HT1080 (cell line): ENCODE measurements around the gene DOCK2. TPM values are rescaled to one million over a fixed set of nuclear protein-coding genes. Genes with fewer than 3 reads are reported as not detected.

Experiments used
- DNase-seq: peaks from one replicate; pipeline ENCODE4 v3.0.0-alpha.2; 2015; ENCODE audit warnings: low read depth
- total RNA-seq: library from RNA; depleted of rRNA; stranded (reverse); fragments of >200 nt; shearing (Covaris generic); gene quantifications from 2 replicates; pipeline ENCODE4 v1.2.3, GENCODE V29; 2014

Gene DOCK2
- total RNA-seq, 1 experiment from 2014 or later, result 2.1 TPM

DNA sequence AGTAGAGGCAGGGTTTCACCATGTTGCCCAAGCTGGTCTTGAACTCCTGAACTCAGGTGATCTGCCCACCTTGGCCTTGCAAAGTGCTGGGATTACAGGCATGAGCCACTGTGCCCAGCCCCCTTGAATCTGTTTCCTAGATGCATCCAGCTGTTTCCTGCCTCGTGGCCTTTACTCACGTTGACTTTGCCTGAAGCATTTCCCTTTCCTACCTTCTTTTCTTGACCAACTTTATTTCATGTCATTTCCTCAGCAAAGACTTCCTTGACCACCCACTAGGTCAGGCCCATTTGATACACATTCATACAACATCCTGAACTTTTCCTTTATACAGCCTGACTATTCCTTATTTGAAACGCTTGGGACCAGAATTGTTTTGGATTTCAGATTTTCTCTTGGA lies 51.0 kb downstream of the DOCK2 start:
- DNase-seq, result peak; percentile 41

DNA sequence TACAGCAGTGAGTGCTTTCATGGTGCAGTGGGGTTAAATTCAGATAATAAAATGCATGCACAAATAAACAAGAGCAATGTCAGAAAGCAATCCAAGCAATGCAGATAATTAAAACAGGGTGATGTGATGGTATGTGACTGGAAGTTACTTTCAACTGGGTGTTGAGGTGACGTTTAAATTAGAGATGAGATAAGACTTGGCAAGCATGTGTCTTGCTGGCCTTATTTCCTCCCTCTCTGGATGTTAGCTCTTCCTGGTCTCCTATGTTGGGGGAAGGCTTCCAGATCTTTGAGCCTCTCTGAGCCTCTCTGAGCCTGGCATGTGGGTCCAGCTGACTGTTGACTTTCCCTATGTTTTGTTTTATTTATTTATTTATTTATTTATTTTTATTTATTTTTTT lies 54.4 kb downstream of the DOCK2 start:
- DNase-seq, result no peak

DNA sequence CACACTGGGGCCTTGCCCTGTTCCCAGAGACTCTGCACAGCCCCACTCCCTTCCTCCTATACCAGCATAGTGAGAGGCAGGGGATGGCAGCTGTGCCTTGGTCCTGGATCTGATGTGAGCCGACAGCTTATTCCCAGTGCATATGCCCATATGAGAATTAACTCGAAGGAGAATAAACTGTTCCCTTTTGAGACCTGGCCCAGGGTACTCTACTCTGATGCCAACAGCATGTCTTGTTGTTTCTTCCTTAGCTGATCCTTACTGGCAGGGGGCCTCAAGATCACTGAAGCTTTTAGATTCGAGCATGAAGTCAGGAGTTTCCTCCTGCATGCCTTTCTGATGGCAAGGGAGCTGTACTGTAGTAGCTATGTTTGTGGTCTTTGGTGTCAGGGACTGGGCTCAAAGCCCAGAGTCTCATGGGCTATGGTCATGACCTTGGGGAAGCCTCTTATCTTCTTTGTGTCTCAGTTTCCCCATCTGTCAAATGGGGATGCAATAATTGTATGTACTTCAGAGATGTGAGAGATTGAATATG lies 57.1 kb downstream of the DOCK2 start:
- no peak for DNase-seq

DNA sequence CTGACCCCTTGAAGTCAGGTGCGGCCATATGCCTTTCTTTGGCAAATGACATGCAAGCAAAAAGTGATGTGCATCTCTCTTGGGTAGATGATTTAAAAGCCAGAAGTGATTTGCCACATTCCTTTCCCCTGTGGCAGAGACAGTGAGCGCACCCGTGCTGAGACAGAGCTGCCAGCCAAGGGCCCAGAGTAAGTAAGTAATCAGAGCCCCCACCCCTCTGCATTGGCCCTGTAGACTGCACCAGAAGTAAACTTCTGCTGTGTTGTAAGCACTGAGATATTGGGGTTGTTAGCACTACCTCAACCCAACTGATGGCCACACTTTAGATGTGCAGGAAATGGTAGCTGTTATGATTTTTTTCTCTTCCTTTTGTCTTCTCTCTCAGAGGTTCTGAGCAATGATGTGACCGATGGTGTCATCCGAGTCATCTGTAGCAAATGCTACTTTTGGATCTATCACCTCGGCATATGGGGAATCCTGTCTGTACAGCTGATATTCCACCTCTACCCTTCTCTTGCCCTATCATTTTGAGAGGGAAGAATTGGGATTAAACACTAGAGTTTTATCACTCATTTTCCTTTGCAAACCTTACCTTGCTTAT lies 58.0 kb downstream of the DOCK2 start:
- peak; percentile 54 for DNase-seq

DNA sequence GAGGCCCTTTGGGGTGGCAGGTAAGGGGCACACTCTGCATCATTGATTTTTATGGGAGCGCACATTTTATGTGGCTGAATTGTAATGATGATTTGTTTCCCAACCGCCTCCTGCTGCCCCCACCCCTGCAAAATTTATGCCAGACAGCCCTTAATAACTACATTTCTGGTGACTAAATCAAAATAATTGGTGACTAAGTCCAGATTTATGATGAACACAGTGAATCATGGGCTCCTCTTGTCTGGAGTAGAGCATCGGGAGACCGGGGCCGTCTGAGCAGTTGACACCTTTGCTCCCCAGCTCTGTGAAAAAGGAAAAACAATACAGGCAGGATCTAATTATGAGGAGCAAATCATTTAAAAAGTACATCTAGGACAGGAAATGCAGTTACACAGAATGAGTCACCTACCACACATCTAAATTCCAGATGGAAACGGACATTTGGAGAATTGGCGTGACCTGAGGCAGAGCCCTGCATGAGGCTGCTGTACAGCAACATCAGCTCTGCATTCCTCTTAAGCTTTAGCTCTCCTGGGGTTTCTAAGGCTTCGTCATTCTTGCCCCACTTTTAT lies 58.9 kb downstream of the DOCK2 start:
- peak; percentile 100 for DNase-seq

DNA sequence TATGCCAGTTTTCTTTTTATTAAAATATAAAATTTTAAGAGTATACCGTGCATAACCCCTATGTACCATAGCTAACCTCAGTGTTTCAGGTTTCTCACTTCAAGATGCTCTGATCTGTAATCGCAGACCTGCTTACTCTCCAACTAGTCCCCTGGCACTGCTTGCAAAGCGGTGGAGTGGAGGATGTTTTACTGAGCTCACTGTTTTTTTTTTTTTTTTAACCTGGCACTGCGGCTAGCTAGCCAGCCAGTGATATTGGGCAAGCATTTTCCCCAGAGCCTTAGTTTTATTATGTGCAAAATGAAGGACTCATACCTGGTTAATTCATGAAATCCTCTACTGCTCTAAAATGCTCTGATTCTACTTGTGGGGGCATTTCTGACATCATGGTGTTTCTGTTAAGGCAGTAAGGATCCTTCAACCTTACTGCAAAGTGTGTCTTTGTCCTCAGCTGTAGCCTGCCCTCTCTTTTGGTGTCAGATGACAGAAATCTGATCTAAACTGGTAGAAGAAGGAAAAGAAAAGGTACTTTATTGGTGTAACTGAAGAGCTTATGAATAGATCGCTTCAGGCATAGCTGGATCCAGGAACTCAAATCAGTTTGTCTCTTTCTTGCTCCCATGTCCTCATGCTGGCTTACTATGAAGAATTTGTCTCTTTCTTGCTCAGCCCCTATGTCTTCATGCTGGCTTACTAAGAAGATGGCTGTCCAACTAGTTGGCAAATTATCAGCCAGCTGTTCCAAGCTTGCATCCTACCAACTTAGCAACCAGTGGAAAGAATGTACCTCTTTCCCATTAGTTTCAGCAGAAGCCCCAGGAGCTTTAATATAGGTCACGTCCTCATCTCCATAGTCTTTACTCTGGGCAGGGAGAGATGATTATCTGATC lies 59.8 kb downstream of the DOCK2 start:
- DNase-seq, result peak; percentile 75

DNA sequence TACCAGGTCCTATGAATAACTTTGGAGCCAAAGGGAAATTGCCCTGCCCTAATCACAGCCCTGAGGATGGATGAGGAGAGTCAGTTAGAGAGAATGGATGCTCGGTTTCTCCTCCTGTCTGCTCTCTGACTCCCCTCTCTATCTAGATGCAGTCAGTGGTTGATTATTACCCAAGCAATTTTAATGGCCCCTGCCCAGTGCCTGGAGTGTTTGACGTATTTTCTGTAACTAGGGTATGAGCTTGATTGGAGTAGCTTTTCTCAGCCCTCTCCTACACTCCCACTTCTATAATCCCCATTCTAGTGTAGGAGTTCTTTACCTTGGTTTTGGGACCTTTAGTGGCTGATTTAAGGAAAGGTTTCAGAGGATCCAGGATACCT lies 60.4 kb downstream of the DOCK2 start:
- DNase-seq, result no peak

DNA sequence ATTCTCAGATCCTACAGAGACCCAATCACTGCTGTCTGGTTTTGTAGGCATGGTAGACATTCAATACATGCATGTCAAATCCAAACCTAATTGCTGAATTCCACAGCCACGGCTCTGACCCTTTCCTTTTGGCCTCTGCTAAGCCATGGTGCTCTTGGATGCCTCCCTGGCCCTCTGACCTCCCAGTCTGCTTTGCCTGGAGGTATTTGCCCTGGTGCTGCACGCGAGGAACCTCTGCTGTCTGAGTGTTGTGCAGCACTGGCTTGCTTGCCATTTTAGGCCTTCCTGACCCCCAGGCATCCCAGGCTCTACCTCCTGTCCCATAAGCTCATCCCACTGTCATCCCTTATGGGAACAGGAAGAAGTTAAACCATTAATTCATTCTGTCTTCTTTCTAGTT lies 60.9 kb downstream of the DOCK2 start:
- no peak for DNase-seq

DNA sequence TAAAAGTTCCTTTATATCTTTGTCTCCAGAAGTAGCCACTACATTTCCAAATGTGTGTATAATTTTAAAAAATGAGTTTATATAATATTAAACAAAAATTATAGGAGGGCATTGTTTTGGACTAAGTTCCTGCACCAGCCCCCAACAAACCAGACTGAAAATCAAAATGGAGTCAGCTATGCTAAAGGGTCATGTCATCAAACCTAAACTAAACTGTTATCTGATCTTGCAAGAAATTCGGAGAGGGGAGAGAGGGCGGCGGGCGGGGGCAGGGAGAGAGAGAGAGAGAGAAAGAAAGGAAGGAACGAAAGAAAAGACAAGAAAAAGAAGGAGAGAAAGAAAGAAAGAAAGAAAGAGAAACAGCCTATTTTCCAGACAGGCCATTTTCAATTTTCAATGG lies 63.5 kb downstream of the DOCK2 start:
- no peak for DNase-seq

DNA sequence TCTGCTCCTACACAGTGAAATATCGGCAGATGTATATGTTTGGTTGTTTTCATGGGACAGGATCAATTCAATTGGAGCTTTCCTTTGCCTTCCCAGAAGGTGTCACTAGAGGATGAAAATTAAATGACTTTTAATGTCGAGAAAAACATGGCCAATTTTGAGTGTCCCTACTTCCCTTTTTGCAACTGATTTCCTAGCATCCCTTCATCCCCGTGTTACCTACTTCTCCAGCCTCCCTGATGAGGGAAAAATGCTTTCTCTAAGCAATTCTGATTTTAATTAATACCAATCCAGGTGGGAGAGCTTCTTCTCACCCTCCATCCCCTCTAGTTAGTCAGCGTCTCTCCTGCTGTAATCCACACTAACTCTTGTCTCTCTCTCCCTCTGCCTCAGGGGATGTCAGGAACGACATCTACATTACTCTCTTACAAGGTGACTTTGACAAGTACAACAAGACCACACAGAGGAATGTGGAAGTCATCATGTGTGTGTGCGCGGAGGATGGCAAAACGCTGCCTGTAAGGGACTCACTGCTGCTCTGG lies 64.9 kb downstream of the DOCK2 start:
- DNase-seq, result peak; percentile 55

DNA sequence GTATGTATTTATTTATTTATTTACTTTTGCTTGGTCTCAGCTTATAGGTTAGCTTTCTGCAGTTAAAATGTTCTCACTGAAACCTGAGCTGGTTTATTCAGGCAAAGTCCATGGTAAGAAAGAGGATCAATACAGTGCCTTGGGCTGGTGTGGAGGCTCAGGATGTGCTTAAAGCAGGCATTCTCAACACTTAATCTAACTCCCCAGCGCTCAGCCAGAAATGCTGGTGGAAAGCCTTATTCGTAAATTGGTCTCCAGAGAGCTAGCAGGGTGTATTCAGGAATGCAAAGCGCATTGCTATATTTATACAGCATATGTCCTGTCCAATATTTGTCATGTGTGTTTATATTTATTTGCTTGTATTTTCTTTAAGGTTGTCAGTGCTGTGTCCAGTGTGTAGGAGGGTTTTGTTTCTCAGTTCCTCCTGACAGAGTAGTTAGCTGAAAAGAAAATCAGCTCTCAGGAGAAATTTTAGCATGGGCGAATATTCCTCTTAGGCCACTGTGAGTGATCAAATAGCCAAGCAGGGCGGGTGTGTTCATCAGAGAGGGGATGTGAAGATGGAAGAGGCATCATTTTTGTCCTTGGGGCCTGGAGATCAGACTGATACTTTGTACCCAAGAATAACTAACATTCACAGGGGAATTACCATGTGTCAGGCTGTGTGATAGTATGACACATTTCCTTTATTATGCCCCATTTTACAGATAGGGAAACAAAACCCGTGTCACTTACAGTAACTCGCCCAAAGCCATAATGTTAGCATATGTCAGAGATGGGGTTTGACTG lies 65.8 kb downstream of the DOCK2 start:
- no peak for DNase-seq

DNA sequence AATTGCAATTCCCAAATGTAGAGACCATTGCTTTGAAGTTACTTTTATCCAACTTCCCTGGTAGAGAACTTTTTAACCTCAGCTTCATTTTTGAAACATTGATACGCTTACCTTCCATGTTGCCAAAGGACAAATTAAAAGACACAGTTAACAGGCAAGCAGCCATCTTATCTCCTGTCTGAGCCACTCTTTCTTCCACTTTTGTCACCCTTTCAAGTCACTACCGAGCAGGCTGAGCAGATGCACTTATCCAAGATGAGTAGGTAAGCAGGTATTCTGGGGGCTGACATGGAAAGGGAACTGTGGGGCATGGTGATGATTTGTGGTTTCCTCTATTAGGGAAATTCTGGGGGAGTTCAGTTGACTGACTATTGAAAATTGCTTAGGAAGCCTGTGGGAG lies 66.7 kb downstream of the DOCK2 start:
- DNase-seq, result no peak

DNA sequence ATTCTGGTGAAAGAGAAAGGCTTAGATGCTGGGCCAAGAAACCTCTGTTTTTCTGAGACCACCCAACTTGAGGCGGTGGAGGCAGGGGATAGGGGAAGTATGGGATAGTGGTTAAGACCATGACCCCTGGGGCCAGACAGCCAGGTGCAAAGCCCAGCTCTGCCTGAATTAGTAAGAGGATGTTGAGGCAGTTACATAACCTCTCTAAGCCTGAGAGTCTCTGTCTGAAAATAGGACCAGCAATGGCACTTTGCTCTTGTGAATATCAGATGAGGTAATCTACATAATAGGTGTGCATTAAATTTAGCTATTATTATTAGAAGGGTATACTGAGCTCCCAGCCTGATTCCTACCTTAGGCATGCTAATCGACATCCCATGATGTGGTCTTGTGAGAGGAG lies 68.2 kb downstream of the DOCK2 start:
- DNase-seq, result no peak

DNA sequence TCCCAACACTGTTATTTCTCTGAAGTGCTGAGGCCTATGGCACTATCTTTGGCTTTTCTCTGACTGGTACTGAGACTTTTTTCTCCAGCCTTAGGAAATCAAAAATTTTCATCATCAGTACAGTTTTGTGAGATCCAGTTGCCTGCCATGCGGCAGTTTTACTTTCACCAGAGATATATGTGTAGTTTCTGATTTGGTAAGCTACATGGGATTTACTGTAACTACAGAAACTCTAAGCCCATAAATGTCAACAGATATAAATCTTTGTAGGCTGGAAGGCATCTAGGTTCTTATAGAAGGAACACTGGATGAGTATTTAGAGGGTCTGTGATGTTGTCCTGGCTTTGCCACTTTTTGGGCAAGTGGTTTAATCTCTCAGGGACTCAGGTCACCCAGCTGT lies 69.0 kb downstream of the DOCK2 start:
- no peak for DNase-seq

DNA sequence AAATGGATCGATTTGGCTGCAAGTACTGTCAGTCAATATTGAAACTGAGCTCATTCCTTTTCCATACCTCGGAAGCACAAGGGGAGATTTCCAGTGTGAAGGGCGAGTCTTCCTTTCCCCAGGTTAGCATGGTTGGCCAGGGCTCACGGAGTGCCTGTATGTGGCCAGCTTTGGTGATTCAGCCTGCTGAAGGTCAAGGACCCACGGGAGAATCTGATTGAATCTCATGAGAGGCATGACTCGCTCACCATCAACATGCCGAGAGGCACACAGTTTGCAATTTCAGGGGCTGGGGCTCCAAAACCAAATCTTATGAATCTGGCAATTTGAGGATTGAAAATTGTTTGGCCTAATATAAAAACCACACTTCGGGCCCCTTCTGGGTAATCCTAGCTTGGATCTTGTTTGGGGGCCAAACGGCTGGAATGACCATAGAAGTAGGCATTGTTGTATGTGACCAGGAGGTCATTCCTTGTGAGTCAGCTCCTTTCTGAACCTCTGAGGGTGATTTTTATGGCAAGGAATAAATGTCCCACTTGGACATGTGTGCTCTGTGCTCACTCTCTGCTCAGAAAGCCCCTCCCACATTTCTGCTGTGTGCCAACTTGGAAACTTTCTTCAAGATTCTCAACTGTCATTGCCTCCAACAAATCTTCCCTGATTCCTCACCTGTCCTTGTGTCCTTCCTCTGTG lies 69.8 kb downstream of the DOCK2 start:
- peak; percentile 80 for DNase-seq

DNA sequence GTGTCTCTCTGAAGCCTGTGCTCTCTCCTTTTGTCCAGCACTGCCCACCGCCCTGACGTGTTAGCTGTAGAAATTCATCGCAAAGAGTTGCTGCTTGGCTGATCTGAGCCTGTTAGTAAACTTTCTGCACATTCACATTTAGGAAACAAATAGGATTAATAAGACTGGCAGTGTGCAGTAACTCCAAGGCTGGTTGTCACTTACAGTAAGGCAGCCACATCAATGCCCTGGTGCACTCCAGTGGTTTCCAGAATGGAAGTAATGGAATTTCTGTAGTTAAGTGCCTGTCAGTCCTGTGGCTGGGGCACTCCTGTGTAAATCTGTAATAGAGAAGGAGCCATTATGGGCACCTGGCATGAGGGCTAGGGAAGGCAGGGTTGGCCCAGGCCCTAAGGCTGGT lies 70.6 kb downstream of the DOCK2 start:
- DNase-seq, result no peak

DNA sequence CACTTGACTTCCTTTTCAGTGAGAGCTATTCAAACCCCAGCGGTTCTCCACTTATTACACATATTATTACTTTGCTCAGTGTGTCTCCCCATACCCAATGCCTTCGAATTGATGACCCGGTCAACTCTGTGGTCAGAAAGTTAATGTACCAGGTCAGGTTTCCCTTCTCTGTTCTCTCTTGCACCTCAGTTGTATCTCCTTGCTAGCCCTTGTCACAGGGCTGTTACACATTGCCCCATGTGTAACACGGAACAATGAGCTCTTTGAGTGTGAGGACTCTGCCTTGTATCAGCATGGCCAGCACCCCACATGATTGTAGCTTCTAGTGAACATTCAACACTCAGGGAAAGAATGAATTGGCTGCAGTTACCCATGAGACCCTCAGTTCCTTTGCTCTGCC lies 73.6 kb downstream of the DOCK2 start:
- DNase-seq, result no peak

DNA sequence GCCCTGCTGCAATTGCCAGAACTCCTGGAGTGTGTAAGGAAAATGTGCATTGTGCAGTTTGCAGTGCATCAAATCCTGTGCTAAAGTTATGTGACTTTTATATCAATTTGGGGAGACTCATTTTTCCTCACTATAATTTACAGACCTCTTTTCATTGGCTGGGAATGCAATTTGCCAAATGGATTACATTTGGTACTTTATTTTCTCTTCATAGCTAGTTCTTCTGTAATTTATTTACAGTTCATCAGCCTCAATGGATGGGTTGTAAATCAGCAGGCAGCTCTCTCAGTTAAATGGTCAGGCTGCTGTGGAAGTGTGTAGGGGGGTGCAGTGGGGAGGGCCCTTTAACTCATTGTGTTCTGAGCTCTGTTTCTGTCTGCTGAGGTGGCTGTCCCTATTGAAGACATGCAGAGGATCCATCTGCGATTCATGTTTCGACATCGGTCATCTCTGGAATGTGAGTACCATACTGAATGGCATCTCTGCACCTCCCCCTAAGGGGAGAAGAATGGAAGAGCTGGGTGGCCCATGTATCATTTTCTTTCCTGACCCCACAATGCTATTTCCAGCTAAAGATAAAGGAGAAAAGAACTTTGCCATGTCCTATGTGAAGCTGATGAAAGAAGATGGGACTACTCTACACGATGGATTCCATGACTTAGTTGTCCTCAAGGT lies 74.6 kb downstream of the DOCK2 start:
- DNase-seq, result no peak

DNA sequence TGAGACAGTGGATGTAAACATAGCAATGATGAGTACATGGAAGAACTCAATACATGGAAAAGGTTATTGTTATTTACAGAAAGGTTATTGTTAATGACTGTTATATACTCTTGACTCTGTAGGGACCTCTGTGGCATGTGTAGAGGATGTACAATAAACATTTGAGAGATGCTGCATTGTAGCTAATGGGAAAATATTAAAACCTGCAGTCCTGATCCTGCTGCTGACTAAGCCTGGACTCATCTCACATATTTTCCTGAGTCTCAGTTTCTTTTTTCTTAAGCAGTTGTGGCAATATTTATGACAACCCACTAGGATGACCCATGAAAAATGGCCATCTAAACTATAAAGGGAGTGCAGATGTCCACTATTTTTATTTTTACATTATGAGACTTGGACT lies 75.4 kb downstream of the DOCK2 start:
- no peak for DNase-seq

DNA sequence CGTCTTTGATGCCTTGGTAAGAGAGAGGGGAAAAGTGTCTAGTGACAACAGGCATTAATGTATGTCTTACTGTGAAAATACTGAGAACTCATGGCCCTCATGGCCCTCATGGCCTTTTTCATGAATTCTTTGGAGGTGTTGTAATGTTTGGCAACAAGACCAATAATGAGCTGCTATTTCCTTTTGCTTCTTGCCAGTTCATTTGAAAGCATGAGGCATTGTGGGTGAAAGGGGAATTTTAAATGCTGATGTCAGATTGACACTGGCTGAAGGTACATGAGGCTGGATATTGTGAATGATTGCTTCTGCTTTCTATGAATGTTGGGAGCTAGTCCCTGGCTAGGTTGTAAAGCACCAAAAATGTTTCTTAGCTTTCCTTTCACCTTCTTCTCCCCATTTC lies 79.2 kb downstream of the DOCK2 start:
- peak; percentile 52 for DNase-seq
